GM18519 (cell line): ENCODE measurements around the gene SLC25A6.
"Not testable (repeated sequence)": the region's sequence is repeated elsewhere in the genome, so short reads cannot be mapped to it uniquely, and the experiment has no call there.

ENCODE experiments used
- ATAC-seq: cut with Tn5 transposase; IDR thresholded peaks from one replicate; pipeline ENCODE4 v1.9.1; 2021; ENCODE audit warnings: mild to moderate bottlenecking, moderate library complexity; ENCODE audit not compliant: unreplicated experiment, low FRiP score

SLC25A6 gene

GRCh38 chrX:1355131-1356046 lies 36.5 kb downstream of the SLC25A6 start:
- ATAC-seq = no peak

DNA sequence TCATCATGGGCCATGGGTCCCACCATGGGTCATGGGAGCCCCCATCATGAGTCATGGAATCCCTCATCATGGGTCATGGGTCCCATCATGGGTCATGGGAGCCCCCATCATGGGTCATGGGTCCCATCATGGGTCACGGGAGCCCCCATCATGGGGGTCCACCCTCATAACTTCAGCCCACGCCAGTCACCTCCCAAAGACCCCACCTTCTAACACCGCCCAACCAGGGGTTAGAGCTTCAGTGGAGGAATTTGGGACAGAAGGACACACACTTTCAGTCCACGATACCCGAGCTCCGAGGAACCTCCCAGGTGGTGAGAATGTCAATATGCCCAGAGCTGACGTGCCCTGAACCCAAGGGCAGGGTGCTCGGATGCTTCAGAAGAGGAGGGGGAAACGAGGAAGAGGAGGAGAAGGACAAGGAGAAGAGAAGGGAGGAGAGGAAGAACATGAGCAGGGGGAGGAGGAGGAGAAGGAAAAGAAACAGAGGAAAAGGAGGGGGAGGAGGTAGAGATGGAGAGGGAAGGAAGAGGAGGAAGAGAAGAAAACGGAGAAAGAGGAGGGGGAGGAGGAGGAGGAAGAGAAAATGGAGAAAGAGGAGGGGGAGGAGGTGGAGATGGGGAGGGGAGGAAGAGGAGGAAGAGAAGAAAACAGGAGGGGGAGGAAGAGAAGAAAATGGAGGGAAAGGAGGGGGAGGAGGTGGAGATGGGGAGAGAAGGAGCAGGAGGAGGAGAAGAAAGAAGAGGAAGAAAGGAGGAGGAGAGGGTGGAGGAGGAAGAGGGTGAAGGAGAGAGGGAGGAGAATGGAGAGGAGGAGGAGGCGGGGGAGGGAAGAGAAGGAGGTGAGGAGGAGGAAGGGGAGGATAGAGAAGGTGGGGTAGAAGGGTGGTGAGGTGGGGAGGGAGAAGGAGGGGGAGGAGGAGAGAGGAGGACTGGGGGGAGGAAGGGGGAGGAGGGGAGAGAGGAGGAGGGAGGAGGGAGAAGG lies 37.6 kb downstream of the SLC25A6 start:
- ATAC-seq = no peak

GRCh38 chrX:1351981-1352714 lies 39.8 kb downstream of the SLC25A6 start:
- ATAC-seq = no peak

DNA sequence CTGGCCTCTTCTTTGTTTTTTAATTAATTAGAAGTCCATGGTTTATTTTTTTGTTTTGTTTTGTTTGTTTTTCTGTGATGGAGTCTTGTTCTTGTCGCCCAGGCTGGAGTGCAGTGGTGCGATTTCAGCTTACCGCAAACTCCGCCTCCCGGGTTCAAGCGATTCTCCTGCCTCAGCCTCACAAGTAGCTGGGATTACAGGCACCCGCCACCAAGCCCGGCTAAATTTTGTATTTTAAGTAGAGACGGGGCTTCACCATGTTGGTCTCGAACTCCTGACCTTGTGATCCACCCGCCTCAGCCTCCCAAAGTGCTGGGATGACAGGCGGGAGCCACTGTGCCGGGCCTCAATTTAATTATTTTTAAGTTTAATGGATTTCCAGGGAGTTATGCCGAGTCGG lies 42.3 kb downstream of the SLC25A6 start:
- not testable (repeated sequence) for ATAC-seq

- ATAC-seq = no peak
Measured at GRCh38 chrX:1341545-1342184, 50.2 kb downstream of the SLC25A6 start.

GRCh38 chrX:1336948-1337779 lies 54.7 kb downstream of the SLC25A6 start:
- ATAC-seq = no peak

DNA sequence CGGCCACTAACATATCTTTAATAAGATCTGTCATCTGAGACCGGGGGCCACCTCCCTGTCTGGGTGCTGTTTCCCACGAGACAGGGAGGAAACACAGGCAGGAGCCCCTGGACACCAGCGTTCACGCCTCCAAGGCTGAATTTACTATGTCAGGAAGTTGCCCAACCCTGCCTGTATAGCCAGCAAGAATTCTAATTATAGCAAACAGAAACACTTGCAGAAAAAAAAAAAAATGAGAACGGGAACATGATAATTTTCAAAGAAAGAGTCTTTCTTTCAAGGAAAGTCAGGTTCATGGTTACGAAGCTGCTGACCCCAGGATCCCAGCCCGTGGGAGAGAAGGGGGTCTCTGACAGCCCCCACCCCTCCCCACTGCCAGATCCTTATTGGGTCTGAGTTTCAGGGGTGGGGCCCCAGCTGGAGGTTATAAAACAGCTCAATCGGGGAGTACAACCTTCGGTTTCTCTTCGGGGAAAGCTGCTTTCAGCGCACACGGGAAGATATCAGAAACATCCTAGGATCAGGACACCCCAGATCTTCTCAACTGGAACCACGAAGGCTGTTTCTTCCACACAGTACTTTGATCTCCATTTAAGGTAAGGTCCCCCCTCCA lies 55.5 kb downstream of the SLC25A6 start, which contains the start of gene IL3RA:
Gene IL3RA (plus strand): TSS at position 455 of the 613 bp plus-strand sequence. CDS start 4,981 bp downstream, outside the sequence.
- ATAC-seq = no peak
